HepG2 (cell line): ENCODE measurements around the gene CLIC6. TPM values are rescaled to one million over a fixed set of nuclear protein-coding genes. Genes with fewer than 3 reads are reported as not detected.

ENCODE experiments used
- ATRX ChIP-seq: sonication (generic); formaldehyde crosslinking; IDR thresholded peaks from 2 replicates; pipeline ENCODE4 v1.4.0; 2020; ENCODE audit warnings: missing genetic modification reagents, borderline replicate concordance
- CTCF ChIP-seq: sonication (generic); formaldehyde crosslinking; IDR thresholded peaks from 2 replicates; pipeline ENCODE4 v1.5.0; 2020; ENCODE audit warnings: mild to moderate bottlenecking, missing genetic modification reagents, moderate library complexity
- FOXA1 ChIP-seq, 2 experiments: fragments of 450-650 bp in 1 of 2; sonication (generic) in 1 of 2; formaldehyde crosslinking in 1 of 2; IDR thresholded peaks; 2 replicates each; pipeline versions ENCODE4 v1.4.0 to v1.6.1; 2016 to 2020; ENCODE audit warnings: missing genetic modification reagents in 1 of 2
- GATA4 ChIP-seq: sonication (generic); IDR thresholded peaks from 2 replicates; pipeline ENCODE4 v1.6.1; 2016; ENCODE audit warnings: antibody characterized with exemption, low read depth, borderline replicate concordance
- HNRNPK ChIP-seq: fragments of 200-400 bp; formaldehyde crosslinking; IDR thresholded peaks from 2 replicates; pipeline ENCODE4 v1.6.1; 2018; ENCODE audit warnings: low read length, low read depth, moderate library complexity, mild to moderate bottlenecking; ENCODE audit not compliant: poor library complexity, severe bottlenecking
- MTF1 ChIP-seq: sonication (generic); formaldehyde crosslinking; IDR thresholded peaks from 2 replicates; pipeline ENCODE4 v1.5.0; 2020; ENCODE audit warnings: missing genetic modification reagents
- NBN ChIP-seq: fragments of 450-650 bp; conservative IDR thresholded peaks from 2 replicates; pipeline ENCODE4 v1.6.1; 2017
- REXO4 ChIP-seq: sonication (generic); formaldehyde crosslinking; IDR thresholded peaks from 2 replicates; pipeline ENCODE4 v1.8.0; 2022; ENCODE audit warnings: missing genetic modification reagents, mild to moderate bottlenecking, borderline replicate concordance
- TCF12 ChIP-seq, 2 experiments: fragments of 450-650 bp in 1 of 2; sonication (generic) in 1 of 2; formaldehyde crosslinking in 1 of 2; IDR thresholded peaks; 2 replicates each; pipeline versions ENCODE4 v1.6.1 to v1.8.0; 2017 to 2022; ENCODE audit warnings: antibody characterized with exemption in 1 of 2, mild to moderate bottlenecking in 1 of 2, missing genetic modification reagents in 1 of 2, moderate library complexity in 1 of 2
- UBTF ChIP-seq: sonication (generic); formaldehyde crosslinking; IDR thresholded peaks from 2 replicates; pipeline ENCODE4 v1.4.0; 2020; ENCODE audit warnings: mild to moderate bottlenecking, missing genetic modification reagents
- ZNF331 ChIP-seq: sonication (generic); formaldehyde crosslinking; IDR thresholded peaks from 2 replicates; pipeline ENCODE4 v1.4.0; 2020; ENCODE audit warnings: missing genetic modification reagents
- ZNF354B ChIP-seq: sonication (generic); formaldehyde crosslinking; IDR thresholded peaks from 2 replicates; pipeline ENCODE4 v1.8.0; 2022; ENCODE audit warnings: mild to moderate bottlenecking, missing genetic modification reagents
- polyA plus RNA-seq, 8 experiments: library from polyadenylated mRNA; depleted of rRNA in 3 of 8; stranded (reverse) in 7 of 8; unstranded in 1 of 8; fragments of >200 nt; fragmentation: Illumina TruSeq in 4 of 8; extraction: Trizol in 4 of 8; gene quantifications; 2 replicates each; pipeline versions ENCODE4 v1.2.1 to v1.2.3, GENCODE V29; 2011 to 2016; ENCODE audit warnings: low read depth in 4 of 8, missing spikeins in 1 of 8, mixed read lengths in 1 of 8; ENCODE audit not compliant: insufficient read depth in 1 of 8
- total RNA-seq, 5 experiments: library from RNA; depleted of rRNA; stranded (reverse); fragments of >200 nt; fragmentation: Illumina TruSeq; extraction: Trizol; gene quantifications; 2 replicates each; pipeline ENCODE4 v1.2.3, GENCODE V29; 2016; ENCODE audit warnings: low read depth in 1 of 5
- TF ChIP-seq, protein P1 (sequence below): sonication (generic); formaldehyde crosslinking; IDR thresholded peaks from 2 replicates; pipeline ENCODE4 v1.4.0; 2020; ENCODE audit warnings: missing genetic modification reagents, mild to moderate bottlenecking, borderline replicate concordance
- TF ChIP-seq, protein P2 (sequence below): sonication (generic); formaldehyde crosslinking; IDR thresholded peaks from 2 replicates; pipeline ENCODE4 v1.5.0; 2020; ENCODE audit warnings: missing genetic modification reagents
- TF ChIP-seq, protein P3 (sequence below): IDR thresholded peaks from 2 replicates; pipeline ENCODE4 v1.6.1; 2018; ENCODE audit warnings: missing genetic modification reagents, mild to moderate bottlenecking, missing compliant biosample characterization
- TF ChIP-seq, protein P4 (sequence below): sonication (generic); formaldehyde crosslinking; IDR thresholded peaks from 2 replicates; pipeline ENCODE4 v1.5.0; 2020; ENCODE audit warnings: missing genetic modification reagents, mild to moderate bottlenecking, borderline replicate concordance
- TF ChIP-seq, protein P5 (sequence below): fragments of 450-650 bp; IDR thresholded peaks from 2 replicates; pipeline ENCODE4 v1.6.1; 2016

CLIC6 gene
- total and polyA plus RNA-seq, 2 of the 13 experiments (the other 11 are each of a cell fraction or from before 2014, with no cell fraction given), result not detected

GRCh38 chr21:34745557-34746255 lies 76.9 kb downstream of the CLIC6 start (continued):
- TF ChIP-seq, protein P1, sequence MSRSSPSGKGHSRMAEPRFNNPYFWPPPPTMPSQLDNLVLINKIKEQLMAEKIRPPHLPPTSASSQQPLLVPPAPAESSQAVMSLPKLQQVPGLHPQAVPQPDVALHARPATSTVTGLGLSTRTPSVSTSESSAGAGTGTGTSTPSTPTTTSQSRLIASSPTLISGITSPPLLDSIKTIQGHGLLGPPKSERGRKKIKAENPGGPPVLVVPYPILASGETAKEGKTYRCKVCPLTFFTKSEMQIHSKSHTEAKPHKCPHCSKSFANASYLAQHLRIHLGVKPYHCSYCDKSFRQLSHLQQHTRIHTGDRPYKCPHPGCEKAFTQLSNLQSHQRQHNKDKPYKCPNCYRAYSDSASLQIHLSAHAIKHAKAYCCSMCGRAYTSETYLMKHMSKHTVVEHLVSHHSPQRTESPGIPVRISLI (CRISPR knock-in tag), result no peak
- TF ChIP-seq ZNF331 (peak; percentile 42; the same call in 1 of the 2 replicates), GATA4 (no peak), ZNF354B (CRISPR knock-in tag) (no peak), REXO4 (CRISPR knock-in tag) (no peak), ATRX (no peak), NBN (no peak), FOXA1 (IDR thresholded peaks at IDR 0.05) (no peak), FOXA1 (CRISPR knock-in tag; IDR thresholded peaks at IDR 0.05) (no peak), HNRNPK (no peak), TCF12 (IDR thresholded peaks at IDR 0.05) (no peak), TCF12 (CRISPR knock-in tag; IDR thresholded peaks at IDR 0.05) (no peak), UBTF (CRISPR knock-in tag) (peak; percentile 27; the same call in 1 of the 2 replicates), MTF1 (CRISPR knock-in tag) (no peak), CTCF (CRISPR knock-in tag) (peak; percentile 93)
- TF ChIP-seq, protein P2, sequence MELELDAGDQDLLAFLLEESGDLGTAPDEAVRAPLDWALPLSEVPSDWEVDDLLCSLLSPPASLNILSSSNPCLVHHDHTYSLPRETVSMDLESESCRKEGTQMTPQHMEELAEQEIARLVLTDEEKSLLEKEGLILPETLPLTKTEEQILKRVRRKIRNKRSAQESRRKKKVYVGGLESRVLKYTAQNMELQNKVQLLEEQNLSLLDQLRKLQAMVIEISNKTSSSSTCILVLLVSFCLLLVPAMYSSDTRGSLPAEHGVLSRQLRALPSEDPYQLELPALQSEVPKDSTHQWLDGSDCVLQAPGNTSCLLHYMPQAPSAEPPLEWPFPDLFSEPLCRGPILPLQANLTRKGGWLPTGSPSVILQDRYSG (CRISPR knock-in tag), result no peak
- TF ChIP-seq, protein P3, sequence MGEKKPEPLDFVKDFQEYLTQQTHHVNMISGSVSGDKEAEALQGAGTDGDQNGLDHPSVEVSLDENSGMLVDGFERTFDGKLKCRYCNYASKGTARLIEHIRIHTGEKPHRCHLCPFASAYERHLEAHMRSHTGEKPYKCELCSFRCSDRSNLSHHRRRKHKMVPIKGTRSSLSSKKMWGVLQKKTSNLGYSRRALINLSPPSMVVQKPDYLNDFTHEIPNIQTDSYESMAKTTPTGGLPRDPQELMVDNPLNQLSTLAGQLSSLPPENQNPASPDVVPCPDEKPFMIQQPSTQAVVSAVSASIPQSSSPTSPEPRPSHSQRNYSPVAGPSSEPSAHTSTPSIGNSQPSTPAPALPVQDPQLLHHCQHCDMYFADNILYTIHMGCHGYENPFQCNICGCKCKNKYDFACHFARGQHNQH, result 0 out of 2 replicates have a peak, but pooled peaks have one; percentile 50
- TF ChIP-seq, protein P4, sequence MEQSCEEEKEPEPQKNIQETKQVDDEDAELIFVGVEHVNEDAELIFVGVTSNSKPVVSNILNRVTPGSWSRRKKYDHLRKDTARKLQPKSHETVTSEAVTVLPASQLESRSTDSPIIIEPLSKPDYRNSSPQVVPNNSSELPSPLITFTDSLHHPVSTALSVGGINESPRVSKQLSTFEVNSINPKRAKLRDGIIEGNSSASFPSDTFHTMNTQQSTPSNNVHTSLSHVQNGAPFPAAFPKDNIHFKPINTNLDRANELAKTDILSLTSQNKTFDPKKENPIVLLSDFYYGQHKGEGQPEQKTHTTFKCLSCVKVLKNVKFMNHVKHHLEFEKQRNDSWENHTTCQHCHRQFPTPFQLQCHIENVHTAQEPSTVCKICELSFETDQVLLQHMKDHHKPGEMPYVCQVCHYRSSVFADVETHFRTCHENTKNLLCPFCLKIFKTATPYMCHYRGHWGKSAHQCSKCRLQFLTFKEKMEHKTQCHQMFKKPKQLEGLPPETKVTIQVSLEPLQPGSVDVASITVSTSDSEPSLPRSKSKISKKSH (CRISPR knock-in tag), result no peak
- TF ChIP-seq, protein P5, sequence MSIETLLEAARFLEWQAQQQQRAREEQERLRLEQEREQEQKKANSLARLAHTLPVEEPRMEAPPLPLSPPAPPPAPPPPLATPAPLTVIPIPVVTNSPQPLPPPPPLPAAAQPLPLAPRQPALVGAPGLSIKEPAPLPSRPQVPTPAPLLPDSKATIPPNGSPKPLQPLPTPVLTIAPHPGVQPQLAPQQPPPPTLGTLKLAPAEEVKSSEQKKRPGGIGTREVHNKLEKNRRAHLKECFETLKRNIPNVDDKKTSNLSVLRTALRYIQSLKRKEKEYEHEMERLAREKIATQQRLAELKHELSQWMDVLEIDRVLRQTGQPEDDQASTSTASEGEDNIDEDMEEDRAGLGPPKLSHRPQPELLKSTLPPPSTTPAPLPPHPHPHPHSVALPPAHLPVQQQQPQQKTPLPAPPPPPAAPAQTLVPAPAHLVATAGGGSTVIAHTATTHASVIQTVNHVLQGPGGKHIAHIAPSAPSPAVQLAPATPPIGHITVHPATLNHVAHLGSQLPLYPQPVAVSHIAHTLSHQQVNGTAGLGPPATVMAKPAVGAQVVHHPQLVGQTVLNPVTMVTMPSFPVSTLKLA, result no peak
